ENCODE results near the gene GTF2IRD1. TPM values are rescaled to one million over a fixed set of nuclear protein-coding genes. Genes with fewer than 3 reads are reported as not detected.

Gene GTF2IRD1
- total RNA-seq, 1 donor from 2014 or later, result 48.7 TPM

- H3K27me3 Mint-ChIP-seq (ENCODE audit: unreplicated experiment), result no peaks in the 10 kb centered on the region
- H3K27ac Mint-ChIP-seq (ENCODE audit: unreplicated experiment), result no peak overlapping the region
- no peak for TF ChIP-seq CTCF (IDR thresholded peaks at IDR 0.05)
- H3K4me3 Mint-ChIP-seq (ENCODE audit: unreplicated experiment), result no peak overlapping the region
- DNase-seq (ENCODE audit: extremely low spot score, unreplicated experiment), result no peak
- peaks cover 8% of the 10 kb centered on the region for H3K36me3 Mint-ChIP-seq (ENCODE audit: unreplicated experiment)
- H3K9me3 Mint-ChIP-seq (ENCODE audit: unreplicated experiment), result no peaks in the 10 kb centered on the region
- peaks cover 5% of the 10 kb centered on the region for H3K4me1 Mint-ChIP-seq (ENCODE audit: unreplicated experiment)
Observed at GRCh38 chr7:74498354-74498753, 44.6 kb downstream of the GTF2IRD1 start.

- TF ChIP-seq CTCF (IDR thresholded peaks at IDR 0.05), result no peak
- Mint-ChIP-seq H3K36me3 (ENCODE audit: unreplicated experiment) (peaks cover 11% of the 10 kb centered on the region), H3K4me3 (ENCODE audit: unreplicated experiment) (no peak overlapping the region), H3K9me3 (ENCODE audit: unreplicated experiment) (no peaks in the 10 kb centered on the region), H3K27me3 (ENCODE audit: unreplicated experiment) (no peaks in the 10 kb centered on the region), H3K4me1 (ENCODE audit: unreplicated experiment) (no peaks in the 10 kb centered on the region), H3K27ac (ENCODE audit: unreplicated experiment) (no peak overlapping the region)
- no peak for DNase-seq (ENCODE audit: extremely low spot score, unreplicated experiment)
Observed at GRCh38 chr7:74498996-74499834, 45.5 kb downstream of the GTF2IRD1 start.

- no peak for DNase-seq (ENCODE audit: extremely low spot score, unreplicated experiment)
- H3K27me3 Mint-ChIP-seq (ENCODE audit: unreplicated experiment), result no peaks in the 10 kb centered on the region
- H3K36me3 Mint-ChIP-seq (ENCODE audit: unreplicated experiment), result peaks cover 11% of the 10 kb centered on the region
- H3K27ac Mint-ChIP-seq (ENCODE audit: unreplicated experiment), result no peak overlapping the region
- no peak overlapping the region for H3K4me3 Mint-ChIP-seq (ENCODE audit: unreplicated experiment)
- no peaks in the 10 kb centered on the region for H3K4me1 Mint-ChIP-seq (ENCODE audit: unreplicated experiment)
- H3K9me3 Mint-ChIP-seq (ENCODE audit: unreplicated experiment), result no peaks in the 10 kb centered on the region
- no peak for TF ChIP-seq CTCF (IDR thresholded peaks at IDR 0.05)
Observed at GRCh38 chr7:74499835-74500388, 46.2 kb downstream of the GTF2IRD1 start.

- Mint-ChIP-seq H3K4me3 (ENCODE audit: unreplicated experiment) (no peak overlapping the region), H3K4me1 (ENCODE audit: unreplicated experiment) (peaks cover 14% of the 10 kb centered on the region), H3K36me3 (ENCODE audit: unreplicated experiment) (peaks cover 11% of the 10 kb centered on the region), H3K27ac (ENCODE audit: unreplicated experiment) (no peak overlapping the region), H3K27me3 (ENCODE audit: unreplicated experiment) (no peaks in the 10 kb centered on the region), H3K9me3 (ENCODE audit: unreplicated experiment) (no peaks in the 10 kb centered on the region)
- no peak for TF ChIP-seq CTCF (IDR thresholded peaks at IDR 0.05)
- no peak for DNase-seq (ENCODE audit: extremely low spot score, unreplicated experiment)
Observed at GRCh38 chr7:74501298-74501697, 47.6 kb downstream of the GTF2IRD1 start.

- TF ChIP-seq CTCF (IDR thresholded peaks at IDR 0.05), result no peak
- Mint-ChIP-seq H3K27ac (ENCODE audit: unreplicated experiment) (no peak overlapping the region), H3K4me3 (ENCODE audit: unreplicated experiment) (no peak overlapping the region), H3K36me3 (ENCODE audit: unreplicated experiment) (peaks cover 11% of the 10 kb centered on the region), H3K9me3 (ENCODE audit: unreplicated experiment) (no peaks in the 10 kb centered on the region), H3K4me1 (ENCODE audit: unreplicated experiment) (peaks cover 17% of the 10 kb centered on the region), H3K27me3 (ENCODE audit: unreplicated experiment) (no peaks in the 10 kb centered on the region)
- no peak for DNase-seq (ENCODE audit: extremely low spot score, unreplicated experiment)
Observed at GRCh38 chr7:74502216-74502891, 48.6 kb downstream of the GTF2IRD1 start.

Measured in osteocyte (in vitro differentiated cells).